Stimulated activated CD4-positive, alpha-beta T cell treated with anti-CD3 and anti-CD28 coated beads, Interleukin-4, amount 100 ng/mL, for 1 hour (primary cell): ENCODE measurements around the gene ADCY2.

Experiments used
- DNase-seq: peaks from one replicate; pipeline ENCODE4 v3.0.0-alpha.2; 2020

The ADCY2 gene

GRCh38 chr5:7849681-7850394 is 453.9 kb downstream of the ADCY2 start:
- no peak for DNase-seq

DNA sequence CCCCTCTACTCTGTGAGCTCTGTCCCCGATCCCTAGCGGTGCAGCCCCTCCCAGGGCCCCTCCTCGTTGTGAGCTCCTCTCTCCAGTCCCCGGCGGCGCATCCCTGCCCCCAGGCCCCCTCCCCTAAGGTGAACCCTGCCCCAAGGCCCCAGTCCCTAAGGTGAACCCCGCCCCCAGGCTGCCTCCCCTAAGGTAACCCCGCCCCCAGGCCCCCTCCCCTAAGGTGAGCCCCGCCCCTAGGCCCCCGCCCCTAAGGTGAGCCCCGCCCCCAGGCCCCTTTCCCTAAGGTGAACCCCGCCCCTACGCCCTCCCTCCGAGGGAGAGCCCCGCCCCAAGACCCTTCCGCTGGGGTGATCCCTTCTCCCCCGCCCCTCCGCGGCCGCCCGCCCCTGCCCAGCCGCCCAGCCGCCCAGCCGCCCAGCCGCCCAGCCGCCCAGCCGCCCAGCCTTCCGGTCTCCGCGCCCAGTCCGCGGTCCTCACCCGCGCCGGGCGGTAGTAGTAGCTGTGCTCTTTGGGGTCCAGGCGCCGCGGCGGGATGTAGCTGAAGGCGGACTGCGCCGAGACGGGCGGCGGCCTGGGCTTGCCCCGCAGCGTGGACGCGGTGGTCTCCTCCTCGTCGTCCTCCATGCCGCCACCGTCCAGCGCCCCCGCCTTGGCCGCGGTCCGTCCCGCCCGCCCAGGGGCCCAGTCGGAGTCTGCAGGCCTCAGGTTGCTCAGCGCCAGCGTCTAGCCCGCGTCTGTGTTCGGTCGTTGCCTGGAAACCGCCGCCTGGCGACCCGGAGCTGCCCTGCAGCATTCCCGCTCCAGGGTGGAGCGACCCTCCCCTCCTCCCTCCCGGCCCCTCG is 454.7 kb downstream of the ADCY2 start, which contains the start of gene CFAP90:
CFAP90 (minus strand) TSS at position 739 of the 845 bp plus-strand sequence; CDS start at position 627, 112 bp downstream.
- peak; percentile 22 for DNase-seq

GRCh38 chr5:7851240-7851592 is 455.3 kb downstream of the ADCY2 start:
- no peak for DNase-seq

DNA sequence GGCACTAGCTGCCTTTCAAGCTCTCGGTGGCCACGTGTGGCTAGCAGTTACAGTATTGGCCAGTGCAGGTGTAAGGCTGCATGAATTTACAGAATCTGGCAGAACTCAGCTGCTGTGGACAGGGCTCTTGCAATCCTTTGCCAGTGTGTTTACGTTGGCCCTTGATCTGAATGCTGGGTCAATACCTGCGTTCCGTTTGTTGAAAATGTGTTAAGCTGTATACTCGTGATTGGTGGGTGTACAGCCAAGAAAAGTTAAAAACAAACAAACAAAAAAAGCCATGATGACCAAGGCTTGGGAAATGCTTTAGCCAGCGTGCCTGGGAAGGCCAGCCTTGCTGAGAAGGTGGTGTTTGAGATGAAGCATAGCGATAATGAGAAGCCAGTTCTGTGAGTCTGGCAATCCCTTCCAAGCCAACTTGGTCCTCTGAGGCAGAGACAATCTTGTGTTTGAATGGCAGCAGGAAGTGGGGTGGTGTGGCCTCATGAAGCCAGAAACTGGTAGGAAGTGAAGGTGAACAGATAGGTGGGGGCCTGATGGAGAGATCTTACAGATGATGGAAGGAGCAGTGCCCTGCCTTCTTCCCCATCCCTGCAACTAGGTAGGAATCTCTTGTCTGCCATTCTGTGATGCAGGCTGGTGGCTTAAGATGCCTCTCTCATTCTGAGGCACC is 455.8 kb downstream of the ADCY2 start:
- no peak for DNase-seq

GRCh38 chr5:7852542-7852941 is 456.6 kb downstream of the ADCY2 start:
- no peak for DNase-seq

DNA sequence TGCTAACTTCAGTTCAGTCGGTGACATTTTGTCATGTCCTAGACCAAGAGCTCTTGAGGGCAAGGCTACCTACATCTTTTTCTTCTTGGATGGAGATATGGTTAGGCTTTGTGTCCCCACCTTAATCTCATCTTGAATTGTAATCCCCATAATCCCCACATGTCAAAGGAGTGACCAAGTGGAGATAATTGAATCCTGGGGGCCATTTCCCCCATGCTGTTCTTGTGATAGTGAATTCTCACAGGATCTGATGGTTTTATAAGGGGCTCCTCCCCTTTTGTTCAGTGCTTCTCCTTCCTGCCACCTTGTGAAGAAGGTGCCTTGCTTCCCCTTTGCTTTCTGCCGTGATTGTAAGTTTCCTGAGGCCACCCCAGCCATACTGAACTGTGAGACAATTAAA is 457.1 kb downstream of the ADCY2 start:
- DNase-seq: no peak

DNA sequence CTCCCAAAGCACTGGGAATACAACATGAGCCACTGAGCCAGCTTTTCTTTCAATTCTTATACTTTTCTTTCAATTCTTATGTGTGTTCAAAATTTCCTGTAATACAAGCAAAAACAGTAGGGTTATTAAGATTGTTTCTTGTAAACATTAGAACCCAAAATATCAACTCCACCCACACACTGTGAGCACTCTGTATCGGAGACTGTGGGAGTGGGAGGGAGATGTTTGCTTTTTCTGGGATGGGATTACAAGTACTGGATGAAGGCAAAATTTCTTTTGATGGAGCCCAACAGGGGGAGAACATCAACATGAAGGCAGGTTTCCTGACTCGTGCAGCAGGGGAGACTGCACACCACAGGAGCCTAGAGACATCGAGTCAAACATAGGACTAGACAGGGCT is 459.7 kb downstream of the ADCY2 start:
- DNase-seq: no peak

DNA sequence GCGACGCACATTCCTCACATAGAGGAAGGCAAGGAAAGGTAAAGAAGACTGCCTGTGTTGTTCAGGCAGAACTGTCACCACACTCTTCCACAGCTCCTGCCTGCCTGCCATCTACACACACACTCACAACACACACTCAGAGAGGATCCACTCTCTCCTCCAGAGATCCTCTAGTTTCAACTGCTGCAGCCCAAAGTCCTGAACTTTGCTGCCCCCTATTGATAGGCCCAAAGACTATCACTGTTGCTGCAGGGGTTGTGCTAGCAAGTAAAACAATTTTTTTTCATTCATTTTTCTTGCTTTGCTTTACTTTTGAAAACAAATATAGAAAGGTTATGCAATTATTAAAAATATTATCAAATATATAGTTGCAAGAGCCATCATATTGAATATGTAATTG is 460.9 kb downstream of the ADCY2 start:
- DNase-seq: no peak

GRCh38 chr5:7857361-7857760 is 461.4 kb downstream of the ADCY2 start:
- no peak for DNase-seq

DNA sequence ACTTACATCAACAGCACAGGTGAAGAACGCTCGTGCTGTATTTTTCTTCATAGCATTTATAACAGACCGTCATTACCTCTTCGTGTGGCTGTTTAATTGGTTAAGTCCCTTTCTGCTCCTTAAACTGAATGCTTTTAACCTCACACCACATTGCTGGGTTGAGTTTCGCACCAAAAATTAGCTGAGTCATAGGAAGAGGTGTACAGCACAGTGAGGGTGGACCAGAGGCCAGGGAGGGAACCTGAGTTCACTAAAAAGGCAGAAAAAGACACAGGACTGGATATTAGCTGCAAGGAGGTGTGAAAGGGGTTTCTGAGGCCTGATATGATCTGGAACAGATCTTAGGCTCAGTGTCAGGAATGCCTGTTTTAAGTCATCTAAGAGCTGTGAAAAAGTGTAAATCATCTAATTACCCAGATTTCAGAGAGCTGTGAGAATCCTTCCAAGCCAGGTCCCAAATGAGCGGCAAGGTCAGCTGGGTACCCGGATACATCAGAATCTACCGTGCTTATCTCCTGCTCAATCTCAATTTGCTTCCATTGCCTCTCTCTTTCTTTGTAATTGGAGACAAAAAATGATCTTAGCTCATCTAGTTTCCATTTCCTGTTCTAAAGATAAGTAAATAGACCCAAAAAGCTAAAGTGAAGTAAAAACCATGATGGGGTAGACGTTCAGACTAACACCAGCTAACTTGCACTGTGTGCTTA is 462.1 kb downstream of the ADCY2 start:
- DNase-seq: no peak

- DNase-seq: no peak
These were observed 470.3 kb downstream of the ADCY2 start for GRCh38 chr5:7866196-7866595.

- no peak for DNase-seq
These were observed 471.3 kb downstream of the ADCY2 start for GRCh38 chr5:7867260-7867659.

- no peak for DNase-seq
These were observed 472.5 kb downstream of the ADCY2 start for GRCh38 chr5:7868427-7868772.

GRCh38 chr5:7868773-7869473 is 473.0 kb downstream of the ADCY2 start, which contains the start of the genes FASTKD3 and MTRR:
Gene FASTKD3 (minus strand): TSS chr5:7869031. CDS start chr5:7868083, 948 bp downstream.
Gene MTRR (plus strand): TSS chr5:7869148. CDS start chr5:7870795, 1,647 bp downstream.
- DNase-seq: peak; percentile 89

DNA sequence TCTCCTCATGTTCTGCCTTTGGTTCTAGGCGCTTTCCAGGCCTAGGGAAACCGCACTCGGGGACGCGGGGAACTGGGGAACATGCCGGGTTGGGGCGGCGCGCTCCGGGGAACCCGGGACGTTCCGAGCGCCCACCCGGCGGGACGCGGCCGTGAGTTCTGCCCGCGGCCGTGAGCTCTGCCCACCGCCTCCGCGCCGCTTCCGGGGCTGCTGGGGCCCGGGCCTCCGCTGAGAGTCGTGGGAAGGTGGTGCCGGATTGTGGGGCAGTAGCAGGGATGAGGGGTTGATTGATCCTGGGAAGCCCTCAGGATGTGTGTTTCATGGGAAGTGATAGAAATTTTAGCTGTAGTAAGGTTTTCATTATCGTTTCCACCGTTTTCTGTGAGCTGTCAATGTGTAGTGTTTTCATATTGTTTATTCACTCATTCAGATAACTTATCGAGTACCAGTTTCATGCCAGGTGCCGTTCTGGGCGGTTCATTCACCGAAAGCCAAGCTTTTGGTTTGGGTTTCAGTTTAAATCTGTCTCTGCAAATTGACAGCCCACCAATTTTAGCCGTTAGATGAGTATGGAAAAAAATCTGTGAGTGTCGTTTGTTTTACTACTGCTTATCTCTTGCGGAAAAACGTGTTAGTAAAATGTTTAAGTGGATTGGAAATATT is 473.7 kb downstream of the ADCY2 start:
- peak; percentile 41 for DNase-seq

GRCh38 chr5:7871653-7872052 is 475.7 kb downstream of the ADCY2 start:
- DNase-seq: no peak

- DNase-seq: no peak
These were observed 476.7 kb downstream of the ADCY2 start for GRCh38 chr5:7872517-7873130.

- DNase-seq: no peak
These were observed 477.3 kb downstream of the ADCY2 start for GRCh38 chr5:7873216-7873615.

GRCh38 chr5:7874639-7875038 is 478.7 kb downstream of the ADCY2 start:
- no peak for DNase-seq

- no peak for DNase-seq
These were observed 479.2 kb downstream of the ADCY2 start for GRCh38 chr5:7875151-7875550.

DNA sequence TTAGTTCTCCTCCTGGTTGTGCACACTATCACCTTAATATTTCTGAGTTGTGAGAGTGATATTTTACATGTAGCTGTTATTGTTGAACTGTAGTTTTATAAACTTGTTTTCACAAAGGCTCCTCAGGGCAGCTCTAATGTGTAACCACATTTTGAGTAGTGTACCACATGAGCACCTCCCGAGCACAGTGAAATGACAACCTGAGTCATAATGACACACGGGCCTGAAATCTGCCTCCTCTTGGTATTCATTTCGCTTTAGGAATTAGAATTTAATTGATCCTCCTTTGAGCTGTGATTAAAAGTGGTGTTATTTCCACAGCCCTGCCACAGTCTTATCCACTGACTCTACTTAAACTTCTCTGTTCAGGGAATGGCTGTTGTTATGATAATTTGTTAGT is 480.9 kb downstream of the ADCY2 start:
- DNase-seq: no peak
